Testis (tissue), 3 donors: Measurements from ENCODE around the gene DYNC1I1. TPM values are rescaled to one million over a fixed set of nuclear protein-coding genes. Genes with fewer than 3 reads are reported as not detected.

Experiments
- DNase-seq: peaks from one replicate; pipeline ENCODE4 v3.0.0-alpha.2; 2019
- H3K27ac ChIP-seq, 2 donors: fragments of 200-600 bp; sonication (generic); one replicate each; pipeline ENCODE4 v1.5.1; 2019
- H3K27me3 ChIP-seq: fragments of 200-600 bp; sonication (generic); one replicate; pipeline ENCODE4 v1.5.1; 2019
- H3K36me3 ChIP-seq: fragments of 200-600 bp; sonication (generic); one replicate; pipeline ENCODE4 v1.5.1; 2017; ENCODE audit warnings: low read depth; ENCODE audit errors: missing control alignments
- H3K4me1 ChIP-seq: fragments of 200-600 bp; sonication (generic); one replicate; pipeline ENCODE4 v1.5.1; 2019
- H3K4me3 ChIP-seq, 2 donors: fragments of 200-600 bp; sonication (generic); one replicate each; pipeline ENCODE4 v1.5.1; 2017 to 2019
- H3K9me3 ChIP-seq: fragments of 200-600 bp; sonication (generic); one replicate; pipeline ENCODE4 v1.5.1; 2017
- POLR2A ChIP-seq: fragments of 450-650 bp; IDR thresholded peaks from one replicate; pipeline ENCODE4 v1.6.1; 2017; ENCODE audit warnings: antibody characterized with exemption, mild to moderate bottlenecking, moderate library complexity
- WGBS, 2 donors: methylation state at CpG; one replicate each; pipeline ENCODE4 v1.1.5; 2018; 5-methylcytosine and 5-hydroxymethylcytosine counted together
- intact Hi-C: fragments of 100-400 bp; cut with DNase I; formaldehyde crosslinking; loops from one replicate; pipeline ENCODE4 v1.15.1; 2023; ENCODE audit warnings: low total_unique reads
- polyA plus RNA-seq: library from polyadenylated mRNA; stranded (reverse); fragments of 350-450 nt; fragmentation: Illumina TruSeq; extraction: RNeasy Lipid Tissue Mini Kit (QIAGEN cat#74804); gene quantifications from one replicate; pipeline ENCODE4 v1.2.3, GENCODE V29; 2014; ENCODE audit warnings: low read depth, low replicate concordance; ENCODE audit not compliant: insufficient read depth
- total RNA-seq, 2 donors: library from RNA; depleted of rRNA; stranded (reverse); fragments of >200 nt; gene quantifications; one replicate each; pipeline ENCODE4 v1.2.3, GENCODE V29; 2016
- TF ChIP-seq, protein P1 (sequence below), 3 experiments: fragments of 450-650 bp in 2 of 3; fragments of 200-600 bp in 1 of 3; sonication (generic) in 1 of 3; IDR thresholded peaks; one replicate each; pipeline ENCODE4 v1.5.1; 2016 to 2019; ENCODE audit warnings: antibody characterized with exemption in 3 of 3, mild to moderate bottlenecking in 2 of 3, moderate library complexity in 1 of 3

DYNC1I1 gene
- total and polyA plus RNA-seq, 3 donors from 2014 or later = 3.7 to 7.1 (median 5.0) TPM

DNA sequence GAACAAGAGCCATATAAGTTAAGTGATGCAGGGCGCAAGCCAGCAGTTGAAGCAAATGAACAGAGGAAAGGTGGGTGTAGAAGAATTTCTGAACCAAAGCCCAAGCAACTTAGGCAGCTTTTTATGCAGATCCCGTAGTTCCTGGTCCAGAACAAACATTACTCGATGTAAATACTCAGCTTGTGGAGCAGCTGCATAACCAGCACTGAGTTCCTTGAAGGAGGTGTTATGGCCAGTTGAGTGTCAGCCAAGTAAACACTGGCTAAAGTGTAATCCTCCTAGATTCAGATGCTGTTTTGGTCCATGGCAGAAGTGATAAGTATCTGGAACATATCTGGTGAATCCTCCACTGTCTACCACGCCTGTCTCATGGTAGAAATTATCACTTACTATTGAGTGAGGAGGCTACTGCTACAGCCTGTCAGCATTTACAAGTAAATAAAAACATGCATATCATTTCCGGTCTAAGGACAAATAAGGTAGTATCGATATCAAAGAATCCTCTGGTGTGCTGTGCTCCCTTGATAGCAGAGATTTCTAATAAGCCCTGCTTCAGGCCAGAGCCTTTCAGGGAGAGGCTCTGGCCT is 213.9 kb downstream of the DYNC1I1 start:
- Histone ChIP-seq H3K4me3 (no peak overlapping the region), H3K27me3 (no peaks in the 10 kb centered on the region), H3K27ac (no peak overlapping the region), H3K9me3 (no peaks in the 10 kb centered on the region), H3K4me1 (no peaks in the 10 kb centered on the region), H3K36me3 (no peaks in the 10 kb centered on the region)
- WGBS, 2 donors = 52 to 56% methylated on average over 6 of the region's 6 CpGs
- peak; percentile 33 for DNase-seq
- TF ChIP-seq, protein P1, sequence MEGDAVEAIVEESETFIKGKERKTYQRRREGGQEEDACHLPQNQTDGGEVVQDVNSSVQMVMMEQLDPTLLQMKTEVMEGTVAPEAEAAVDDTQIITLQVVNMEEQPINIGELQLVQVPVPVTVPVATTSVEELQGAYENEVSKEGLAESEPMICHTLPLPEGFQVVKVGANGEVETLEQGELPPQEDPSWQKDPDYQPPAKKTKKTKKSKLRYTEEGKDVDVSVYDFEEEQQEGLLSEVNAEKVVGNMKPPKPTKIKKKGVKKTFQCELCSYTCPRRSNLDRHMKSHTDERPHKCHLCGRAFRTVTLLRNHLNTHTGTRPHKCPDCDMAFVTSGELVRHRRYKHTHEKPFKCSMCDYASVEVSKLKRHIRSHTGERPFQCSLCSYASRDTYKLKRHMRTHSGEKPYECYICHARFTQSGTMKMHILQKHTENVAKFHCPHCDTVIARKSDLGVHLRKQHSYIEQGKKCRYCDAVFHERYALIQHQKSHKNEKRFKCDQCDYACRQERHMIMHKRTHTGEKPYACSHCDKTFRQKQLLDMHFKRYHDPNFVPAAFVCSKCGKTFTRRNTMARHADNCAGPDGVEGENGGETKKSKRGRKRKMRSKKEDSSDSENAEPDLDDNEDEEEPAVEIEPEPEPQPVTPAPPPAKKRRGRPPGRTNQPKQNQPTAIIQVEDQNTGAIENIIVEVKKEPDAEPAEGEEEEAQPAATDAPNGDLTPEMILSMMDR (IDR thresholded peaks at IDR 0.05) = no peak
- no peak for TF ChIP-seq POLR2A
- intact Hi-C loops = no loop called here

- DNase-seq = peak; percentile 48
- intact Hi-C loops = no loop called here
- TF ChIP-seq POLR2A = no peak
- TF ChIP-seq, protein P1 (IDR thresholded peaks at IDR 0.05) = no peak
- Histone ChIP-seq H3K4me3 (no peak overlapping the region), H3K27ac (no peak overlapping the region), H3K4me1 (no peaks in the 10 kb centered on the region), H3K9me3 (no peaks in the 10 kb centered on the region), H3K27me3 (no peaks in the 10 kb centered on the region), H3K36me3 (no peaks in the 10 kb centered on the region)
- 39 to 56% methylated on average over 5 of the region's 5 CpGs for WGBS, 2 donors
These were observed 216.9 kb downstream of the DYNC1I1 start for GRCh38 chr7:95989301-95989700.

DNA sequence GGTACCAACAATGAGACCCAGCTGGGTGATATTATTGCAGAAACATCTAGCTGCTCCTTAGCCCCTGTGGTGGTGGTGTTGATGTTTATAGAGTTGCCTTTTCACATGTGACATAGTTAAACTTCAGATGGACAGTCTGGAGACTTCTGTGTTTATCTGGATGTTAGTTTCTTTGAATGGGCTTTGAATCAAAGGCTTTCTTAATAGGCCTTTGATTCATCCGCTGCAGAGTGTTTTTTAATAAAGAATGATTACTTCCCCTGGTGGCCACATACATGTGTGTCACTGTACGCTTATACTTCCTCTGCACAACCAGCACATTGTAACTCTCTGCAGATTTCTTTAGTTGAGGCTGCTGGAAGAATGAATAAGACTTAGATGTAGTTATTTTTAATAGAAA is 221.0 kb downstream of the DYNC1I1 start:
- H3K27ac ChIP-seq = no peak overlapping the region
- no peak for TF ChIP-seq POLR2A
- TF ChIP-seq, protein P1 (IDR thresholded peaks at IDR 0.05) = no peak
- no peak overlapping the region for H3K4me3 ChIP-seq
- H3K4me1 ChIP-seq = no peaks in the 10 kb centered on the region
- DNase-seq = no peak
- no peaks in the 10 kb centered on the region for H3K9me3 ChIP-seq
- intact Hi-C loops = no loop called here
- no peaks in the 10 kb centered on the region for H3K36me3 ChIP-seq
- H3K27me3 ChIP-seq = no peaks in the 10 kb centered on the region
- WGBS, 2 donors = 79 to 92% methylated on average over 2 of the region's 2 CpGs

DNA sequence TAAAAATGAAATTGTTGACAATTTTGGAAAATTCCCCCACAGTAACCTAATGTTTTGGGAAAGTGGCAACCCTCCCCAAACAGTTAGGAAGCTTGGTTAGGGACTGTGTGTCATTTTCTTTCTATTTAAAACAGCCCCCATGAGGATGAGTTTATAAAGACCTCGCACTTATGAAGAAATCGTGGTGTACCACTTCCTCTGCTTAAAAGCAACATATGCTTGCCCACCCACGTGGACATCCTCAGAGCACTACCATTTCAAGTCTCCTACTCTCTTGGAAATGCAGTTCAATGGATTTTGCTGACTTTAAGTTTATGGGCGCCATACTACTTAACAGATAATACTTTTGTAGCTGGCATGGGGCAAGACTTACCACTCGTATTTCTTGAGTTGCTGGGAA is 223.8 kb downstream of the DYNC1I1 start:
- no peaks in the 10 kb centered on the region for H3K27me3 ChIP-seq
- H3K9me3 ChIP-seq = no peaks in the 10 kb centered on the region
- intact Hi-C loops = no loop called here
- H3K27ac ChIP-seq = no peak overlapping the region
- H3K4me1 ChIP-seq = no peaks in the 10 kb centered on the region
- DNase-seq = no peak
- no peak for TF ChIP-seq POLR2A
- TF ChIP-seq, protein P1 (IDR thresholded peaks at IDR 0.05) = no peak
- H3K4me3 ChIP-seq = no peak overlapping the region
- H3K36me3 ChIP-seq = no peaks in the 10 kb centered on the region
- WGBS, 2 donors = 69 to 72% methylated on average over 5 of the region's 5 CpGs

DNA sequence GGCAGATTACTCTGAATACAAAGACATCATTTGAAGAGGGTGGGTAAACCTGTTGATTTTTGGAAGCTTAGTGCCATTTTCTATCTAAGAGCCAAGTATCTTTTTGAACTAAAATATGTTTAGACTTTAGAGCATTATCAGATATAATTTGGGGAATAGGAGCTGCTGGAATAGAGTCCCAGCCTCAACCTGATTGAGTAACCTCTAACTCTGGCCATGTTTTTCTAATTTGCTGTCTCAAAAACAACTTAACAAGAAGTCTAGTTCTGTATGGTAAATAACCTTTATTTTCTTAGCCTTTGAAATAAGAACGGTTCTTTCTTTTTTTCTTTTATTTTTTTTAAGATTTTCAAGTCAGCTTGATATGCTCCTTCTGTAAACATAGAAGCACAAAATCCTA is 224.5 kb downstream of the DYNC1I1 start:
- Histone ChIP-seq H3K27me3 (no peaks in the 10 kb centered on the region), H3K36me3 (no peaks in the 10 kb centered on the region), H3K9me3 (no peaks in the 10 kb centered on the region), H3K27ac (no peak overlapping the region), H3K4me3 (no peak overlapping the region), H3K4me1 (no peaks in the 10 kb centered on the region)
- TF ChIP-seq POLR2A = no peak
- TF ChIP-seq, protein P1 (IDR thresholded peaks at IDR 0.05) = no peak
- intact Hi-C loops = no loop called here
- WGBS, 2 donors = 65% methylated on average over 1 of the region's 1 CpG
- no peak for DNase-seq
